Central memory CD8-positive, alpha-beta T cell (primary cell): ENCODE results near the gene CC2D2A.

ENCODE experiments used
- ATAC-seq: fragments of 150-1000 bp; cut with Tn5 transposase; replicated peaks from 2 replicates; pipeline ENCODE4 v1.10.0; 2022; ENCODE audit warnings: mild to moderate bottlenecking, moderate FRiP score, moderate number of reproducible peaks; ENCODE audit not compliant: poor library complexity, severe bottlenecking; ENCODE audit errors: extremely low read depth
- DNase-seq, 2 donors: peaks; one replicate each; pipeline ENCODE4 v3.0.0; 2021; ENCODE audit warnings: low spot score in 2 of 2
- H3K27ac Mint-ChIP-seq: one replicate; pipeline ENCODE4 v1.8.0; 2022; ENCODE audit warnings: low read depth, mild to moderate bottlenecking, moderate library complexity, mixed read lengths
- H3K27me3 Mint-ChIP-seq: one replicate; pipeline ENCODE4 v1.8.0; 2022; ENCODE audit warnings: mixed read lengths
- H3K36me3 Mint-ChIP-seq: one replicate; pipeline ENCODE4 v1.8.0; 2022; ENCODE audit warnings: mild to moderate bottlenecking, moderate library complexity, mixed read lengths; ENCODE audit not compliant: insufficient read depth
- H3K4me1 Mint-ChIP-seq: one replicate; pipeline ENCODE4 v1.8.0; 2022; ENCODE audit warnings: mixed read lengths
- H3K4me3 Mint-ChIP-seq: one replicate; pipeline ENCODE4 v1.8.0; 2022; ENCODE audit warnings: mild to moderate bottlenecking, moderate library complexity, mixed read lengths
- H3K9me3 Mint-ChIP-seq: one replicate; pipeline ENCODE4 v1.8.0; 2022; ENCODE audit warnings: mixed read lengths

Gene CC2D2A

GRCh38 chr4:15444879-15445547 is 24.7 kb upstream of the CC2D2A start:
- H3K27ac Mint-ChIP-seq, result peak overlapping the region; percentile 23
- peaks cover 10% of the 10 kb centered on the region for H3K27me3 Mint-ChIP-seq
- no peaks in the 10 kb centered on the region for H3K4me1 Mint-ChIP-seq
- H3K4me3 Mint-ChIP-seq, result no peak overlapping the region
- H3K9me3 Mint-ChIP-seq, result no peaks in the 10 kb centered on the region
- DNase-seq (no peak), ATAC-seq (no peak)
- no peaks in the 10 kb centered on the region for H3K36me3 Mint-ChIP-seq

- Mint-ChIP-seq H3K4me3 (no peak overlapping the region), H3K27ac (no peak overlapping the region), H3K36me3 (no peaks in the 10 kb centered on the region), H3K27me3 (peaks cover 13% of the 10 kb centered on the region), H3K4me1 (no peaks in the 10 kb centered on the region), H3K9me3 (no peaks in the 10 kb centered on the region)
- no peak for DNase-seq
- ATAC-seq, result no peak
These were observed 18.4 kb upstream of the CC2D2A start for GRCh38 chr4:15451181-15451865.

- DNase-seq, result no peak
- Mint-ChIP-seq H3K4me3 (no peak overlapping the region), H3K9me3 (no peaks in the 10 kb centered on the region), H3K36me3 (no peaks in the 10 kb centered on the region), H3K4me1 (no peaks in the 10 kb centered on the region), H3K27me3 (peaks cover 13% of the 10 kb centered on the region), H3K27ac (no peak overlapping the region)
- ATAC-seq, result no peak
These were observed 17.6 kb upstream of the CC2D2A start for GRCh38 chr4:15451866-15452765.

GRCh38 chr4:15455290-15455689 is 14.4 kb upstream of the CC2D2A start:
- H3K4me3 Mint-ChIP-seq, result no peak overlapping the region
- H3K9me3 Mint-ChIP-seq, result no peaks in the 10 kb centered on the region
- no peak for DNase-seq
- no peak for ATAC-seq
- H3K27me3 Mint-ChIP-seq, result peaks cover 7% of the 10 kb centered on the region
- H3K27ac Mint-ChIP-seq, result no peak overlapping the region
- no peaks in the 10 kb centered on the region for H3K4me1 Mint-ChIP-seq
- H3K36me3 Mint-ChIP-seq, result peaks cover 4% of the 10 kb centered on the region

GRCh38 chr4:15457406-15458201 is 12.1 kb upstream of the CC2D2A start:
- Mint-ChIP-seq H3K4me1 (no peaks in the 10 kb centered on the region), H3K27ac (no peak overlapping the region), H3K27me3 (peaks cover 8% of the 10 kb centered on the region), H3K36me3 (peaks cover 4% of the 10 kb centered on the region), H3K4me3 (no peak overlapping the region), H3K9me3 (no peaks in the 10 kb centered on the region)
- DNase-seq (no peak), ATAC-seq (no peak)

- H3K4me1 Mint-ChIP-seq, result no peaks in the 10 kb centered on the region
These were observed 11.1 kb upstream of the CC2D2A start for GRCh38 chr4:15458616-15459015.

GRCh38 chr4:15459706-15460105 is 10.0 kb upstream of the CC2D2A start:
- Mint-ChIP-seq H3K4me1 (no peaks in the 10 kb centered on the region), H3K27me3 (peaks cover 8% of the 10 kb centered on the region), H3K36me3 (peaks cover 4% of the 10 kb centered on the region), H3K27ac (no peak overlapping the region), H3K9me3 (no peaks in the 10 kb centered on the region), H3K4me3 (no peak overlapping the region)
- no peak for ATAC-seq
- DNase-seq, result no peak

More at GRCh38 chr4:15458616-15459015, 11.1 kb upstream of the CC2D2A start:
- peaks cover 4% of the 10 kb centered on the region for H3K36me3 Mint-ChIP-seq
- no peak overlapping the region for H3K4me3 Mint-ChIP-seq
- H3K27ac Mint-ChIP-seq, result no peak overlapping the region
- DNase-seq, result no peak
- no peak for ATAC-seq
- H3K9me3 Mint-ChIP-seq, result no peaks in the 10 kb centered on the region
- peaks cover 8% of the 10 kb centered on the region for H3K27me3 Mint-ChIP-seq

- Mint-ChIP-seq H3K4me1 (no peaks in the 10 kb centered on the region), H3K36me3 (peaks cover 1% of the 10 kb centered on the region), H3K9me3 (no peaks in the 10 kb centered on the region), H3K27me3 (no peaks in the 10 kb centered on the region), H3K27ac (no peak overlapping the region), H3K4me3 (no peak overlapping the region)
- no peak for DNase-seq
- no peak for ATAC-seq
These were observed 3.1 kb upstream of the CC2D2A start for GRCh38 chr4:15466596-15466995.

- Mint-ChIP-seq H3K36me3 (peaks cover 1% of the 10 kb centered on the region), H3K4me3 (no peak overlapping the region), H3K4me1 (no peaks in the 10 kb centered on the region), H3K27ac (no peak overlapping the region), H3K9me3 (no peaks in the 10 kb centered on the region), H3K27me3 (no peaks in the 10 kb centered on the region)
- no peak for ATAC-seq
- no peak for DNase-seq
These were observed 420 bp downstream of the CC2D2A start for GRCh38 chr4:15470128-15470475.

GRCh38 chr4:15476396-15476795 is 6.7 kb downstream of the CC2D2A start:
- Mint-ChIP-seq H3K27me3 (no peaks in the 10 kb centered on the region), H3K27ac (no peak overlapping the region), H3K9me3 (no peaks in the 10 kb centered on the region), H3K4me3 (no peak overlapping the region), H3K4me1 (no peaks in the 10 kb centered on the region), H3K36me3 (no peaks in the 10 kb centered on the region)
- ATAC-seq (no peak), DNase-seq (no peak)

GRCh38 chr4:15478724-15479088 is 9.0 kb downstream of the CC2D2A start:
- Mint-ChIP-seq H3K4me3 (no peak overlapping the region), H3K27ac (no peak overlapping the region), H3K36me3 (no peaks in the 10 kb centered on the region), H3K27me3 (no peaks in the 10 kb centered on the region), H3K4me1 (no peaks in the 10 kb centered on the region), H3K9me3 (no peaks in the 10 kb centered on the region)
- DNase-seq, result no peak
- ATAC-seq, result no peak
